PC-3 (cell line): ENCODE measurements around the gene KIF1B. TPM values are rescaled to one million over a fixed set of nuclear protein-coding genes. Genes with fewer than 3 reads are reported as not detected.

Experiments used
- ATAC-seq: fragments of 200-7000 bp; cut with Tn5 transposase; 2 replicates; pipeline ENCODE4 v1.9.1; 2020; ENCODE audit warnings: mild to moderate bottlenecking, moderate library complexity
- BruUV-seq: library from RNA; stranded (reverse); fragments of 400-500 nt; replicated peaks from 2 replicates; lab custom pipeline; 2021; lab: Mats Ljungman, UMichigan
- CTCF ChIA-PET: fragments of 300-600 bp; sonication (Branson Sonifier 250); formaldehyde crosslinking; loops from one replicate; lab custom pipeline; 2022; ENCODE audit warnings: antibody characterized with exemption; lab: Charles Lee
- POLR2A ChIA-PET: fragments of 300-600 bp; sonication (Branson Sonifier 250); formaldehyde crosslinking; loops from one replicate; lab custom pipeline; 2022; ENCODE audit warnings: antibody characterized with exemption; ENCODE audit not compliant: unreplicated experiment; lab: Charles Lee
- DNase-seq: peaks from one replicate; pipeline ENCODE4 v3.0.0-alpha.2; 2015
- H2AFZ ChIP-seq: fragments of 300-600 bp; sonication (generic); 2 replicates; pipeline ENCODE4 v1.6.0; 2016; ENCODE audit warnings: antibody characterized with exemption, low read length
- H3F3A ChIP-seq: fragments of 300-600 bp; sonication (generic); one replicate; pipeline ENCODE4 v1.6.0; 2017; ENCODE audit warnings: antibody characterized with exemption, low read length, control low read depth, mild to moderate bottlenecking; ENCODE audit not compliant: unreplicated experiment
- H3K27ac ChIP-seq: fragments of 300-600 bp; sonication (generic); 2 replicates; pipeline ENCODE4 v1.5.1; 2016; ENCODE audit warnings: mild to moderate bottlenecking, low read length
- H3K27me3 ChIP-seq: fragments of 300-600 bp; sonication (generic); 2 replicates; pipeline ENCODE4 v1.6.1; 2016; ENCODE audit warnings: low read length, mixed read lengths
- H3K36me3 ChIP-seq: fragments of 300-600 bp; sonication (generic); 2 replicates; pipeline ENCODE4 v1.6.1; 2016; ENCODE audit warnings: low read depth, mixed run types, low read length, mixed read lengths
- H3K4me1 ChIP-seq: fragments of 300-600 bp; sonication (generic); 2 replicates; pipeline ENCODE4 v1.5.1; 2016; ENCODE audit warnings: low read length; ENCODE audit not compliant: insufficient read depth
- H3K4me2 ChIP-seq: fragments of 300-600 bp; sonication (generic); 2 replicates; pipeline ENCODE4 v1.6.0; 2016; ENCODE audit warnings: low read length
- H3K4me3 ChIP-seq: fragments of 300-600 bp; sonication (generic); 2 replicates; pipeline ENCODE4 v1.5.1; 2016; ENCODE audit warnings: mild to moderate bottlenecking, low read length, mixed read lengths
- H3K79me2 ChIP-seq: fragments of 300-600 bp; sonication (generic); 2 replicates; pipeline ENCODE4 v1.6.1; 2017; ENCODE audit warnings: low read length, mixed read lengths
- H3K9ac ChIP-seq: fragments of 300-600 bp; sonication (generic); 2 replicates; pipeline ENCODE4 v1.6.0; 2016; ENCODE audit warnings: mild to moderate bottlenecking, low read length
- H3K9me2 ChIP-seq: fragments of 300-600 bp; sonication (generic); replicated peaks from 2 replicates; pipeline ENCODE4 v1.6.1; 2016; ENCODE audit warnings: mixed run types, low read length, mixed read lengths
- H3K9me3 ChIP-seq: fragments of 300-600 bp; sonication (generic); 2 replicates; pipeline ENCODE4 v1.6.1; 2016; ENCODE audit warnings: low read length, mixed read lengths
- H4K20me1 ChIP-seq: fragments of 300-600 bp; sonication (generic); 2 replicates; pipeline ENCODE4 v1.6.1; 2016; ENCODE audit warnings: low read length, mixed read lengths
- EZH2 ChIP-seq: fragments of 300-600 bp; sonication (generic); IDR thresholded peaks from one replicate; pipeline ENCODE4 v1.6.1; 2017; ENCODE audit warnings: antibody characterized with exemption, mild to moderate bottlenecking, low read length; ENCODE audit not compliant: unreplicated experiment
- EZH2phosphoT487 ChIP-seq: fragments of 300-600 bp; sonication (generic); IDR thresholded peaks from 2 replicates; pipeline ENCODE4 v1.6.1; 2018; ENCODE audit warnings: mild to moderate bottlenecking, antibody characterized with exemption, low read length, borderline replicate concordance
- intact Hi-C: fragments of 100-400 bp; cut with micrococcal nuclease; formaldehyde crosslinking; loops from 2 replicates; pipeline ENCODE4 v1.9.0; 2023
- total RNA-seq: library from RNA; depleted of rRNA; stranded (reverse); fragments of >200 nt; gene quantifications from 2 replicates; pipeline ENCODE4 v1.2.3, GENCODE V29; 2014
- TF ChIP-seq, protein P1 (sequence below): fragments of 300-600 bp; sonication (generic); conservative IDR thresholded peaks from 2 replicates; pipeline ENCODE4 v1.5.1; 2017; ENCODE audit warnings: antibody characterized with exemption, low read depth, mild to moderate bottlenecking, low read length

The KIF1B gene
- total RNA-seq, 1 experiment from 2014 or later, result 21.4 TPM

DNA sequence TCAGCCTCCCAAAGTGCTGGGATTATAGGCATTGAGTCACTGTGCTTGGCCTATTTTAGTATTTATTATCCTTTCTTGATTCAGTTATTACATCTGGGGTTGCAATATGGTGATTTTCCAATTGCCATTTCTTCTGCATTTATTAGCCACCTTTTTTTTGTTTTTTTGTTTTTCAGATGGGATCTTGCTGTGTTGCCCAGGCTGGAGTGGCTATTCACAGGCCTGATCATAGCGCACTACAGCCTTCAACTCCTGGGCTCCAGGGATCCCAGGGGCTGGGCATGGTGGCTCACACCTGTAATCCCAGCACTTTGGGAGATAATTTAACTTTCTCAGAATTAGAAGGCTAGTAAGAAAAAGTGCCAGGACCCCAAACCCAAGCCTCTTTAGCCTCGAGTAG lies 106.4 kb downstream of the KIF1B start:
- H3K79me2 ChIP-seq, result no peaks in the 10 kb centered on the region
- H3K4me2 ChIP-seq, result no peak overlapping the region
- no peaks in the 10 kb centered on the region for H3K27me3 ChIP-seq
- no peak overlapping the region for H3K4me3 ChIP-seq
- H3K27ac ChIP-seq, result no peak overlapping the region
- DNase-seq, result no peak
- no peaks in the 10 kb centered on the region for H3K36me3 ChIP-seq
- intact Hi-C loops, result no loop called here
- H2AFZ ChIP-seq, result no peak overlapping the region
- no peak overlapping the region for H3K9ac ChIP-seq
- H3K9me2 ChIP-seq, result no peaks in the 10 kb centered on the region
- H4K20me1 ChIP-seq, result no peaks in the 10 kb centered on the region
- no peak for TF ChIP-seq EZH2
- TF ChIP-seq, protein P1, sequence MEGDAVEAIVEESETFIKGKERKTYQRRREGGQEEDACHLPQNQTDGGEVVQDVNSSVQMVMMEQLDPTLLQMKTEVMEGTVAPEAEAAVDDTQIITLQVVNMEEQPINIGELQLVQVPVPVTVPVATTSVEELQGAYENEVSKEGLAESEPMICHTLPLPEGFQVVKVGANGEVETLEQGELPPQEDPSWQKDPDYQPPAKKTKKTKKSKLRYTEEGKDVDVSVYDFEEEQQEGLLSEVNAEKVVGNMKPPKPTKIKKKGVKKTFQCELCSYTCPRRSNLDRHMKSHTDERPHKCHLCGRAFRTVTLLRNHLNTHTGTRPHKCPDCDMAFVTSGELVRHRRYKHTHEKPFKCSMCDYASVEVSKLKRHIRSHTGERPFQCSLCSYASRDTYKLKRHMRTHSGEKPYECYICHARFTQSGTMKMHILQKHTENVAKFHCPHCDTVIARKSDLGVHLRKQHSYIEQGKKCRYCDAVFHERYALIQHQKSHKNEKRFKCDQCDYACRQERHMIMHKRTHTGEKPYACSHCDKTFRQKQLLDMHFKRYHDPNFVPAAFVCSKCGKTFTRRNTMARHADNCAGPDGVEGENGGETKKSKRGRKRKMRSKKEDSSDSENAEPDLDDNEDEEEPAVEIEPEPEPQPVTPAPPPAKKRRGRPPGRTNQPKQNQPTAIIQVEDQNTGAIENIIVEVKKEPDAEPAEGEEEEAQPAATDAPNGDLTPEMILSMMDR, result no peak
- no peak for TF ChIP-seq EZH2phosphoT487
- H3K9me3 ChIP-seq, result no peaks in the 10 kb centered on the region
- no peak for ATAC-seq
- ChIA-PET CTCF (no interaction called here), POLR2A (no interaction called here)
- BruUV-seq, result no TSS peak
- H3F3A ChIP-seq, result no peaks in the 10 kb centered on the region
- no peaks in the 10 kb centered on the region for H3K4me1 ChIP-seq

DNA sequence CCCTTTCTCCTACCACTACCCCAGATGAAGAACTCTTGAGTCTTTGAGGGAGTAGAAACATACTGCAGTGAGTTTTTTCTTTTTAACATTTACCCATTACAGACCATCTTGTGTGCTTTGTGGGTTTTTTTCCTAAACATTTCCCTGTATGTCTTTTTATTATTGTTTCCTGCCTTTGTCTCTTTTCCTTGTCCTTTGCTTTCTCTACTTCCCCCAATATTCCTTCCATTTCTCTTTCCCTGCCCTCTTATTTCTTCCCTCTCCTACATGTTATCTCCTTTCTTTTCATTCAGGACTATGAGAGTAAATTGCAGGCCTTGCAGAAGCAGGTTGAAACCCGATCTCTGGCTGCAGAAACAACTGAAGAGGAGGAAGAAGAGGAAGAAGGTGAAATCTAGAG lies 109.4 kb downstream of the KIF1B start:
- DNase-seq, result no peak
- Histone ChIP-seq H3K27me3 (no peaks in the 10 kb centered on the region), H3K4me1 (no peaks in the 10 kb centered on the region), H3K79me2 (no peaks in the 10 kb centered on the region), H3K4me3 (no peak overlapping the region), H3K36me3 (no peaks in the 10 kb centered on the region), H3K9me2 (no peaks in the 10 kb centered on the region), H3K27ac (no peak overlapping the region), H2AFZ (no peak overlapping the region), H3K9ac (no peak overlapping the region), H3K4me2 (no peak overlapping the region), H4K20me1 (no peaks in the 10 kb centered on the region), H3F3A (no peaks in the 10 kb centered on the region), H3K9me3 (no peaks in the 10 kb centered on the region)
- no TSS peak for BruUV-seq
- POLR2A ChIA-PET, result no interaction called here
- CTCF ChIA-PET, result no interaction called here
- TF ChIP-seq, protein P1, result no peak
- TF ChIP-seq EZH2, result no peak
- TF ChIP-seq EZH2phosphoT487, result no peak
- ATAC-seq, result no peak
- intact Hi-C loops, result no loop called here

DNA sequence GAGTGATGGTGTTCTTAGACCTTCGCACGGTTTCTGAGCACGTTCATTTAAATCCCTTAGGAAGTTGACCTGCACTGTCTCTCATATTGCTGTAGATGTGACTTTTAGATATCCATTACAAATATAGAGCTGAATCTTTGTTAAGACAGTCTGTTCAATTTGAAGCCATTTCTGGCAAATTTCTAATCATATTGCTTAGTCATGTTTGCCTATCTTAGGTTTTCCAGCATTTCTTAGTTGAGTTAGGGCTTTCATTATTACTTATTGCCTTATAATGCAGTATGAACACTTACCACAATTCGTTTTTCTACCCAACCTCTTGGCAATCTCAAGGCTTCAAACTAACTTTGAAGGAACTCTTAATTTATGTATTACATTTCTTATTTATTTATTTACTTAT lies 110.0 kb downstream of the KIF1B start:
- H4K20me1 ChIP-seq, result no peaks in the 10 kb centered on the region
- no peaks in the 10 kb centered on the region for H3K79me2 ChIP-seq
- H3K9ac ChIP-seq, result no peak overlapping the region
- TF ChIP-seq, protein P1, result no peak
- TF ChIP-seq EZH2phosphoT487, result no peak
- TF ChIP-seq EZH2, result no peak
- H3K9me2 ChIP-seq, result no peaks in the 10 kb centered on the region
- no TSS peak for BruUV-seq
- H3K9me3 ChIP-seq, result no peaks in the 10 kb centered on the region
- no peak overlapping the region for H3K27ac ChIP-seq
- intact Hi-C loops, result no loop called here
- no peaks in the 10 kb centered on the region for H3K4me1 ChIP-seq
- POLR2A ChIA-PET, result no interaction called here
- H3K27me3 ChIP-seq, result no peaks in the 10 kb centered on the region
- no peak overlapping the region for H2AFZ ChIP-seq
- H3K36me3 ChIP-seq, result no peaks in the 10 kb centered on the region
- H3K4me2 ChIP-seq, result no peak overlapping the region
- CTCF ChIA-PET, result no interaction called here
- ATAC-seq (no peak), DNase-seq (no peak)
- no peak overlapping the region for H3K4me3 ChIP-seq
- H3F3A ChIP-seq, result no peaks in the 10 kb centered on the region
